HT-29 (cell line): ENCODE data around the gene LPA. TPM values are rescaled to one million over a fixed set of nuclear protein-coding genes. Genes with fewer than 3 reads are reported as not detected.
"Not testable (repeated sequence)": the region's sequence is repeated elsewhere in the genome, so short reads cannot be mapped to it uniquely, and the experiment has no call there.

Experiments used
- DNase-seq: peaks from one replicate; pipeline ENCODE4 v3.0.0-alpha.2; 2015; ENCODE audit warnings: low spot score
- total RNA-seq: library from RNA; depleted of rRNA; stranded (reverse); fragments of >200 nt; shearing (Covaris generic); gene quantifications from 2 replicates; pipeline ENCODE4 v1.2.3, GENCODE V29; 2014

Gene LPA
- total RNA-seq, 1 experiment from 2014 or later: not detected

DNA sequence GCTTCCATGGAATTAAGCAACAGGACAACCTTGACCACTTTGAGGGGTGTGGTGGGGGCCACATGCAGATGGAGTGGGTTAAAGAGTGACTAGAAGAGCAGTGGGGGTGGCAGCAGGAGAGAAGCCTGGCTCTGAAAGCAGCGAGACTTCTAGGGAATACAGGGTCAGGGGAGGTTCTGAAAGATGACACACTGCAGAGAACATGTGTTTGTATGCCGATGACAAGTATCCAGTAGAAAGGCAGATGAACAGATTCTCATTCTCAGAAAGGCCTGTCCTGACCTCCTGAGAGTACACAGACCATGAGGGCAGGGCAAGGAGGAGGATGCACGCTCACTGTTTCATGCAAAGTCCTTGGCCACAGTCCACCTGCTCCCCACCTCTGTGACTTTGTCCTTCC lies 2.9 kb downstream of the LPA start:
- no peak for DNase-seq

DNA sequence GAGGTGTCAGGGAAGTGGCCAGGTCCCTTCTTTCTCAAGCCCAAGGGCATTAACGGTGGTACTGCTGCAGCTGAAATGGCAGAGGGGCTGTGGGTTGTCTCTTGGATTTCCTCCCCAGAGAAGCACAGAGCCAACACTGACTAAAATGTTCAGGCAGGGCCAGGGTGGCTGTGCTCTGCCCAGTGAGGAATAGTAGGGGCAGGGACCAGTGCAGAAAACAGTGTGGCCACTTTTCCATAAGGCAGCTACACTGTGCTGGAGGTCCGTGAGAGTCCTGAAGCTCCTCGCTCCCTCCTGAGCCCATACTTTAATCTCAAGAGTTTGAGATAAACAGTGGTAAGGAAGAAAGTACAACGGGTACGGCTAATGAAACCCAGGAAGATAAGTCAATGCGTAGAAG lies 4.5 kb downstream of the LPA start:
- DNase-seq: no peak

DNA sequence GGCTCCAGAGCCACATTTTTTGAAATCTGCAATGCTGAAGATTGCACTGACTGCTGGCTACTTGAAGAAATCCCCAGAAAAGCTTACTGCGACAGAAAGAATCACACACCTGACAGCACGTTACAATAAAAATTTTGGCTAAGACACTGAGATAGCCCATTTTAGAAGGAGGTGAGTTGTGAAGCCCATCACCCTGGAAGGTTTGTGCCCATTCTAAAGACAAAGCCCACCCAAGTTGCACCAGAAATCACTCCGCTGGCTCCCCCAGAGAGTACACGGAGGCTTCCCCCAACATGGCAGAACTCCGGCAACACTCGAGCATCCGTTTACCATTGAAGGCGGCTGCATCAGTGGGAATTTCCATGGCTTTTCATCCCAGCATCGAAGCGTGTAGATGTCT lies 29.4 kb downstream of the LPA start:
- DNase-seq: no peak

DNA sequence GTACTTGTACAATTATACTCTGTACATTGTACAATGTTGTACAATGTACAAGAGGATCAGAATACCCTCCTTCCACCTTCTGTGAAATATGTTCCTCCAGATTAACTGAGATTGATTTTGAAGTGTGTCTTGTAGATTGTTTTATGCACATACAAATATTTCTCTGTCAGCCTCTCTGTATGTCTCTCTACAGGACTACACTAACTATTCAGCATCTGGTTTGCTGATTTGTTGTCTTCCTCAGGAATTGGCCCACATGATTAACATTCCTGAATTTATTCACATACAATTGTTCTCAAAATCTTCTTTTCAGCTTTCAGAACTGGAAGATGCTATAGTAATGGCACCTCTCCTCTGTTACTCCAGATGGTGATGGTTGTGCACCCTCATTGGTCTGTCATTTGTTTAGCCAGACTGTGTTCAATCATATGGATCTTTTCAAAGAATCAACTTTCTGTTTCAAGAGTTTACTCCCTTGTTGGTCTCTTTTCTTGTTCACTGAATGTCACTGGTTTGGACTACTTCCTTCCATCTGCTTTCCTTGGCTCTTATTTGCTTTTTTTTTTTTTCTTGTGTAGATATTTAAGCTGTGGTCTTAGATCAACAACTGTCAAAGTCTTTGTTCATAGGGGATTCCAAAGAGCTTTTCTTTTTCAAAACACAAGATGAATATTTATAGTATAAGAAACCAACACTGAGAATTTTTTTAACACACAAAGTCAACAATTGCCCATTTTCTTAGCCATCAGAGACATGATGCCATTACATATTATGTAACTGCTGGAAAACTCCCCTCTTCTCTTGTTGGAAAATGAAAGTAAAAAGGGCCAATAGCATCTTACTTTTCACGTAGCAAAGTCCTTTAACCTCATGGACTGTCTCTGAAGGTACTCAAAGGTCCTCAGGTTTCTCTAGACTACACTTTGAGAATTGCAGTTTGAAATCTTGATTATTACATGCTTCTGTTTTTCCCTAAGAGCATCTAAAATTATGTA lies 67.9 kb downstream of the LPA start:
- no peak for DNase-seq

DNA sequence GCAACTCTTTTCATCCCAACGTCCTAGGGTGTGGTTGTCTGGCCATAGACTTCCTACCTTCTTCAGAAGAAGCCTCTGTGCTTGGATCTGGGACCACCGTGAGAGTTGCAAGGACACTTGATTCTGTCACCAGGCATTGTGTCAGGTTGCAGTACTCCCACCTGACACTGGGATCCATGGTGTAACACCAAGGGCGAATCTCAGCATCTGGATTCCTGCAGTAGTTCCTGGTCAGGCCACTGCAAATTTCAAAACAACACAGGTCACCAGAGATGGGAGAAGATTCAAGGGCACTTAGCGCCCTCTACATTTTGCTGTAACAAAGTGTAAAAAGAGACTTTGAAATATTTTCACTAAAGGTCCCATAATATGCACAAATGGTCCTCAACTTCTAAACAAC lies 68.8 kb downstream of the LPA start:
- DNase-seq: not testable (repeated sequence)

DNA sequence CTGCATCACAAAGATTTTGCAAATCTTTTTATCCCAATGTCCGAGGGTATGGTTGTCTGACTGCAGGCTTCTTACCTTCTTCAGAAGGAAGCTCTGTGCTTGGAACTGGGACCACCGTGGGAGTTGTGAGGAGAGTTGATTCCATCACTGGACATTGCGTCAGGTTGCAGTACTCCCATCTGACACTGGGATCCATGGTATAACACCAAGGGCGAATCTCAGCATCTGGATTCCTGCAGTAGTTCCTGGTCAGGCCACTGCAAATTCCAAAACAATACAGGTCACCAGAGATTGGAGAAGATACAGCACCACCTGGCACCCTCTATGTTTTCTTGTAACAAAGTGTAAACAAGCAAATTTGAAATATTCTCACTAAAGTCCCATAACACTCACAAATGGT lies 77.7 kb downstream of the LPA start:
- no peak for DNase-seq

DNA sequence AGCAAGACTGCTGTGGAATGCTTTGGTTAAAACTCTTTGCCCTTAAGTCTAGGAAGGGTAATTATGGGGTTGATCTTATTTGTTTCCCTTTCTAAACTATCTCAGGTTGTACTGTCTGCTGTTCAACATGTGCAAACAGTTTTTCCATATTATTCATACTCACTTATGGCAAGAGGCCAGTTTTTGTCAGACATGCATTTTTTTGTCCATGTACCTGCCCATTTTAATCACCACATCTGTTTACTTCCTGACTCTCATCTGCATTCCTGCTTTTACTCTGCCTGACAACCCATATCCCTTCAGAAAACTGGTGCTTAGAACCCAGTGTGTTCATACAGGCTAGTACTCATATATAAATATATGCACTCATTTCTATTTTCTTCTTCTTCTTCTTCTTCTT lies 80.3 kb downstream of the LPA start:
- peak; percentile 5 for DNase-seq

DNA sequence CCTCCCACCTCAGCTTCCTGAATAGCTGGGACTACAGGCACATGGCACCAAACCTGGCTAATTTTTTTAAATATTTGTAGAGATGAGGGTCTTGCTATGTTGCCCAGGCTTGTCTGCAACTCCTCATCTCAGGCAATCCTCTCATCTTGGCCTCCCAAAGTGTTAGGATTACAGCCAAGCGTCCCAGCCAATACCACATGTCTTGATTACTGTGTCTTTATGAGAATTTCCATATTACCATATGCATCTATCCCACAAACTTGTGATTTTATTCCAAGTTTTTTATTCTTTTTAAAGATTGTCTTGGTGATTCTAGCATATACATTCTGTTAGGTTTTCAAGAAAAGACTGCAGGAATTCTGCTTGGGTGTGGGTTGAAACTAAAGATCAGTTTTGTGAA lies 82.7 kb downstream of the LPA start:
- DNase-seq: no peak

DNA sequence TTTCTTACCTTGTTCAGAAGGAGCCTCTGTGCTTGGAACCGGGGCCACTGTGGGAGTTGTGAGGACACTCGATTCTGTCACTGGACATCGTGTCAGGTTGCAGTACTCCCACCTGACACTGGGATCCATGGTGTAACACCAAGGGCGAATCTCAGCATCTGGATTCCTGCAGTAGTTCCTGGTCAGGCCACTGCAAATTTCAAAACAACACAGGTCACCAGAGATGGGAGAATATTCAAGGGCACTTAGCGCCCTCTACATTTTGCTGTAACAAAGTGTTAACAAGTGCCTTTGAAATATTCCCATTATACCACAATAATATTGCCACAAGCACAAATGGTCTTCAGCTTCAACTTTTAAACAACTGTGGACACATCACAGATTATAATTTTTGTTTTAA lies 85.6 kb downstream of the LPA start:
- peak; percentile 25 for DNase-seq

DNA sequence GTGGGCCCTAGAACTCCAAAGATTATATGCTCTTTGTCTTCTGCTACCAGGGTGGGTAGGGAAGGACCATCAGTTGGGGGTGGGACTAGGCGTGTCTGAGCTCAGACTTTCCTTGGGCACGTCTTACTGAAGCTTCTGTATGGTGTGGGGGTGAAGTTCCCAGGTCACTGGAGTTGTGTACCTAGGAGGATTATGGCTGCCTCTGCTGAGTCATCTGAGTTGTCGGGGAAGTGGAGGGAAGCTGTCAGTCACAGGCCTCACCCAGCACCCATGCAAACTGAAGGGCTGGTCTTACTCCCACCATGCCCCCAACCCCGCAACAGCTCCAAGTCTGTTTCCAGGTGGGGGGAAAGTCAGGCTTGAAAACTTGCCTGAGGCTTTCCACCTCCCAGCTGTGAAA lies 90.1 kb downstream of the LPA start:
- no peak for DNase-seq

DNA sequence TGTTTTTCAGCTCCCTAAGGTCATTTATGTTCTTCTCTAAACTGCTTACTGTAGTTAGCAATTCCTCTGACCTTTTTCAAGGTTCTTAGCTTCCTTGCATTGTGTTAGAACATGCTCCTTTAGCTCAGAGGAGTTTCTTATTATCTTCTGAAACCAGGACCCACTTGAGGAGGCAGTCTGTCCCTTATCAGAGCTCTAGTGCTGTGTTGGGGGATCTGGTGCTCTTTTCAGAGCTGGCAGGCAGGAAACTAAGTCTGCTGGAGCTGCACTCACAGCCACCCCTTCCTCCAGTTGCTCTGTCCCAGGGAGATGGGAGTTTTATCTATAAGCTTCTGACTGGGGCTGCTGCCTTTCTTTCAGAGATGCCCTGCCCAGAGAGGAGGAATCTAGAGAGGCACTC lies 92.9 kb downstream of the LPA start:
- DNase-seq: not testable (repeated sequence)

DNA sequence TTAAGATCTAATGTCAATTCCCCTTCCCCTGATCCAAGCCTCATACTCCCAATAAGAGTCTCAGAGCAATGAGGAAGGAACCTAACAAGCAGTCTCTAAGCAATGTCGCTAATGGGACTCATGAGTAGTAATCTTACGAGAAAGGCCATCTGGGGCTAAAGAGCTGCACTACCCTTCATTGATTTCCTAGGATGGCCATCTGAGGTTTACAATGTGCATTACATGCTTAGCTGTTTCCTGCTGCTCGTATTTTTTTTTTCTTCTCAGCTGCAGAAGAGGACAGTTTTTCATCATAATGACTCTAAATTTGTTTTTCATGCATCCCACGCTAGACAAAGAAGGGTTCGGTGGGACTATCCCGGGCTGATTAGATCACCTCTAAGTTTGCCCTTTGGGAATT lies 119.3 kb downstream of the LPA start:
- DNase-seq: no peak

DNA sequence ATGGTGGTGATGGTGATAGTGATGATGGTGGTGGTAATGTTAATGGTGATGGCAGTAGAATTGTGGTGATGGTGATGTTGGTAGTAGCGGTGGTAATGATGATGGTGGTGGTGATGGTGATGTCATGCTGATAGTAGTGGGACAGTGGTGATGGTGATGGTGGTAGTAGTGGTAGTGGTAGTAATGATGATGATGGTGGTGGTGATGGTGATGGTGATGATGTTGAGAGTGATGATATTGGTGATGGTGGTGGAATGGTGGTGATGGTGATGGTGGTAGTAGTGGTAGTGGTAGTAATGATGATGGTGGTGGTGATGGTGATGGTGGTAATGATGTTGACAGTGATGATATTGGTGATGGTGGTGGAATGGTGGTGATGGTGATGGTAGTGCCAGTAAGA lies 128.8 kb downstream of the LPA start:
- no peak for DNase-seq

DNA sequence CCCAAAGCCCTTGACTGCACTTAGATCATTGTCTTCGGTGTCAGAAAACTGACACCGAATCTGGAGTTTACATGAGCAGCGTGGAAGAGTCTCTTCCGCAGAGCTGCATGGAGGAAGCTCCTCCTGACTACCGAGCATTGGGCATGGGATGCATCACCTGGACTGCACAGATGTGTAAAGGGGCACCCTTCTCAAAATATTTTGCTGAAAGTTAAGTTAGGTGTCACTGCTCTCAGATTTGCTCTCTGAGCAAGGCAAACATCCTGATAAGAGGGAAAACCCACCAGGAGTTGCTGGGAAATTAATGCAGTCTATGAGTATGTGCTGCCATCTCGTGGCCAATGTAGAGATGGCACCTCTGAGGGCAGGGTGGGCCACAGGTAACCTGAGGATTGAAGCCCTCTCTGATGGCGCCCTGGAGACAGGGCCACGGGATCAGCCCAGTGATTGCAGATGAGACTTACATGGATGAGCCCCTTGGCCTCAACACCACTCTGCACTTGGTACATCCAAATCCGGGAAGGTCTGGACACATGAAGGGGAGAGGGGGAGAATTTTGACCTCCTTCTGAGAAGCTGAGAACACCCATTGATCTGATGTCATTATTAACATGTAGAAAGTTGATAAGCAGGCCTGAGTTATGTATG lies 129.9 kb downstream of the LPA start:
- peak; percentile 70 for DNase-seq

DNA sequence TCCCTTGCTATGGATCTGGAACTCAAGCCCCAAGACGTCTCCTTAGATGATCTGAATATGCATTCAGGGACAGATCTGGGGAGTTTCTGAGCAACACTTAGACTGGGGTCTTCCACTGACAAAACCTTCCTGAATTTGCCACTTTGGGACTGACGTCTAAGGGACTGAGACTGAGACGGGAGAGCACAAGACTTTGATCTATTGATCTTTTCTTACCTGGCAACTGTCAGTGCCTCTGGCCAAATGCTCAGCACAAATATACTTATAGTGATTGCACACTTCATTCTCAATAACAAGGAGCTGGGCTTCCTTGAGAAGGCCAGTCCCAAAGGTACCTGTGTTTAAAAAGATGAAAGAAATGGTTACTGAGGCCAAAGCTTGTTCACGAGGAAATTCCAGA lies 131.8 kb downstream of the LPA start:
- no peak for DNase-seq

DNA sequence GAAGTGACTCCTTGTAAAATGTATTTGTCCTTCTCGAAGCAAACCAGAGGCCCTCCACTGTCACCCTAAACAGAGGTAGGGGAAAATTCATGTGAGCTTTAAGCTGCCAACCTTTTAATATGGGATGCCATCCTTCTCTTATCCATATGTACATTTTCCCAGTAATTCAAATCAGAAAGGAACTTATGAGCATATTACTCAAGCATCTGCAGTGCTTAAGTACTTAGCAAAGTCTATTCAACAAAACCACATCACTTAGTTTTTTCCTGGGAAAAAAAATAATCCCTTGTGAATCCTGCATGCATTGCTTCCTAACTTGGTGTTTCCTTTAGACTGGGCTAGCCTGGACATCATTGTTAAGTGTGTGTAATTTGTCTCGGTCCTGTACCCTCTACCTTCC lies 132.2 kb downstream of the LPA start:
- no peak for DNase-seq

DNA sequence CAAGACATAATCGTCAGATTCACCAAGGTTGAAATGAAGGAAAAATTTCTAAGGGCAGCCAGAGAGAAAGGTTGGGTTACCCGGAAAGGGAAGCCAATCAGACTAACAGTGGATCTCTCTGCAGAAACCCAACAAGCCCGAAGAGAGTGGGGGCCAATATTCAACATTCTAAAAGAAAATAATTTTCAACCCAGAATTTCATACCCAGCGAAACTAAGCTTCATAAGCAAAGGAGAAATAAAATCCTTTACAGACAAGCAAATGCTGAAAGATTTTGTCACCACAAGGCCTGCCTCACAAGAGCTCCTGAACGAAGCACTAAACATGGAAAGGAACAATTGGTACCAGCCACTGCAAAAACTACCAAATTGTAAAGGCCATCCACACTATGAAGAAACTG lies 134.6 kb downstream of the LPA start:
- DNase-seq: not testable (repeated sequence)

DNA sequence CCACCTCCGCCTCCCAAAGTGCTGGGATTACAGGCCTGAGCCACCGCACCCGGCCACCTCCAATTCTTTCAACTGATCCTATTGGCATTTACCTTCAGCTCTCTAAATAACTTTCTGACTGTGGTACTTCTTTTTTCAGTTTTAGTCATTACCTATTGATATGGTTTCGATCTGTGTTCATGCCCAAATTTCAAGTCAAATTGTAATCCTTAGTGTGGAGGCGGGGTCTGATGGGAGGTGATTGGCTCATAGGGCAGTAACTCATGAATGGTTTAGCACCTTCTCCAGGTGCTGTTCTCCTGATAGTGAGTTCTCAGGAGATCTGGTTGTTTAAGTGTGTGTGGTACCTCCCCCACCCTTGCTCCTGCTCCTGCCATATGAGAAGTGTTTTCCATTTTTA lies 140.9 kb downstream of the LPA start:
- DNase-seq: no peak

DNA sequence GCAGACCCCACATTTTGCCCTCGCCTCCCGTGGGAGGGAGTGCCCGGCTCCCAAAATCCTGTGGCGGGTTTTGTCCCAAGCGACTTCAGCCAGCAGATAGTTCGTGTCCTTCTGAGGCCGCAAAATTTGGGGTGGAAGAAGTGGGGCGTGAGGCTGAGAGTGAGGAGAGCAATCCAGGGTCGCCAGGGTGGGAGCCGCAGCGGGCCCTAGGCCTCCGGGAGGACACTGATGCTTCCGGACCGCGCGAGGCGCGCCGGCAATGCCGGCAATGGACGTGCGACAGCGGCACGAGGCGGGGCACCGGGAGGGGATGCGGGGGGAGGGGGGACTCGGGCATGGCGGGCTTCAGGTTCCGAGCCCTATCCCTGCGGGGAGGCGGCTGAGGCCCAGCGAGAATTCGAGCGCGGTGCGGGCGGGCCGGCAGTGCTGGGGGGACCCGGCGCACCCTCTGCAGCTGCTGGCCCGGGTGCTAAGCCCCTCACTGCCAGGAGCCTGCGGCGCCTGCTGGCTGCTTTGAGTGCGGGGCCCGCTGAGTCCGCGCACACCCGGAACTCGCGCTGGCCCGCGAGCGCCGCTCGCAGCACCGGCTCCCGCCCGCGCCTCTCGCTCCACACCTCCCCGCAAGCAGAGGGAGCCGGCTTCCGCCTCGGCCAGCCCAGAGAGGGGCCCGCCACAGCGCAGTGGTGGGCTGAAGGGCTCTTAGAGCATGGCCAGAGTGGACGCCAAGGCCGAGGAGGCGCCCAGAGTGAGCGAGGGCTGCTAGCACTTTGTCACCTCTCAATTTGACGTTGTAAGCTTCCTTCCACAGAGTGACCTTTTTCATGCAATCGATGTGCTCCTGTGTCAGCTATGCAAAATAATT lies 143.8 kb downstream of the LPA start:
- DNase-seq: no peak

DNA sequence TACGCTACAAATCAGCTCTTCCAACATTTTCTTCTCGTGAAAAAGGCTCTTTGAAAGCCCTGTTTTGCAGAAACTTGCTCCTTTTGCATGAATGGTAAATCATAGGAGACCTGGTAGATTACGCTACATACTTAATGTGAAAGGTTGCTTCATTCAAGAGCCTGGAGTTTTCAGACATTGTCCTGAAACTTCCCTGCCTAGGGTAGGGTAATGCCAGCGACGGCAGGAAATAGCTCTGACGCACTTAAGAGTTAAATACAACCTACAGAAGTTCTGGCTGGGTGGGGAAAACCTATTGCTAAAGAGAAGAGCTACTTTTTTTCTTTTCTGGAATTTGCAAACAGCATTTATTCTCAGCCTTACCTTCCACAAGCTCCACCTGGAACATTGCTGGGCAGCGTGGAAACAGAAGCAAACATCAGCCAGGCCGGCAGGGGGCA lies 144.5 kb downstream of the LPA start:
- peak; percentile 64 for DNase-seq

DNA sequence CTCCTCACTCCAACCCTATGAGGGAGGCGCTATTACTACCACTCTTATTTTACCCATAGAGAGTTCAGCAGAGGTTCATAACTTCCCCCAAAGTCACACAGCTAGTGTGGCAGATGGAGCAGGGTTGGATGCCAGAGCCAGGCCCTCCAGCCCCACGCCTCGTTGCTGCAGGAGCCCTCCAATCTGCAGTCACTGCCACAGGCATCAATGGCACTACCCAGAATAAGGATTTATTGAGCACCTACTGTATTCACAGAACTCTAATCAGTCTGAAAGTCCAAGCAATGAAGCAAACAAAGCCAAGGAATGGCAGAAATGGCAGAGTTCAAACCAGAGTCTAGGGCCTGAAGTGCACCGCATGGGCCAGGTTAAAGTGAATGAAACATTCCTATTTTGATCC lies 144.9 kb downstream of the LPA start:
- DNase-seq: no peak

DNA sequence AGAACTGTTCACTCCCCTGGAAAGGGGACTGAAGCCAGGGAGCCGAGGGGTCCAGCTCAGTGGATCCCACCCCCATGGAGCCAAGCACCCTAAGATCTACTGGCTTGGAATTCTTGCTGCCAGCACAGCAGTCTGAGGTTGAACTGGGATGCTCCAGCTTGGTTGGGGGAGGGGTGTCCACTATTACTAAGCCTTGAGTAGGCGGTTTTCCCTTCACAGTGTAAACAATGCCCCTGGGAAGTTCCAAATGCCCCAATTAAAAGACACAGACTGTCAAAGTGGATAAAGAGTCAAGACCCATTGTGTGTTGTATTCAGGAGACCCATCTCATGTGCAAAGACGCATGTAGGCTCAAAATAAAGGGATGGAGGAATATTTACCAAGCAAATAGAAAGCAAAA lies 150.2 kb downstream of the LPA start:
- DNase-seq: no peak
